ENCODE measurements around the gene DEFB116.
"Not testable (repeated sequence)": the region's sequence is repeated elsewhere in the genome, so short reads cannot be mapped to it uniquely, and the experiment has no call there.

Gene DEFB116

DNA sequence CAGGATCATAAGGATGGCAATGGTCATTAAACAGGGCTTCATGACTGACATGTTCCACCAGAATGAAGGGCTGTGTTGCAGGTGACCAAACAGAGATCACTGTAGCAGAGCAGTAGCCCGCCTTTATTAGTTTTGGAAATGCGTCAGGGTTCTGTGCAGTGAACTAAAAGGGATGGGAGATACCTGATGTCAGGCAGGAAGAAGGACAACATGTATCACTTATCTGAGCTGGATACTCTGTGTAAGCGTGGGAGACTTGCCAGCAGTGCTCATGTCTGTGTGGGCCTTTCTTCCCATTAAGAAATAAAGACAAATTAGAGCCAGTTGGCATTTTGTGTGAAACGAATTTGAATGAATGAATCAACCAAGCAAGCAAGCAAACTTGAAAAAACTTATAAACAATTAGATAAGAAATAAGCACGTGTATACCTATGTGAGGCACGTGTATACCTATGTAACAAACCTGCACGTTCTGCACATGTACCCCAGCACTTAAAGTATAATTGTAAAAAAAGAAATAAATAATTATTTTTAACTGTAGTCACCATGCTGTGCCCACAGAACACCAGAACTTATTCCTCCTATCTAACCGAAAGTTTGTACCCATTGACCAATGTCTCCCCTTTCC, at the start of gene DEFB116:
DEFB116 (minus strand) TSS at position 51 of the 628 bp plus-strand sequence; CDS start at position 51, 0 bp downstream.
- no peak for DNase-seq (ENCODE audit: low read depth in 2 of 2)

DNA sequence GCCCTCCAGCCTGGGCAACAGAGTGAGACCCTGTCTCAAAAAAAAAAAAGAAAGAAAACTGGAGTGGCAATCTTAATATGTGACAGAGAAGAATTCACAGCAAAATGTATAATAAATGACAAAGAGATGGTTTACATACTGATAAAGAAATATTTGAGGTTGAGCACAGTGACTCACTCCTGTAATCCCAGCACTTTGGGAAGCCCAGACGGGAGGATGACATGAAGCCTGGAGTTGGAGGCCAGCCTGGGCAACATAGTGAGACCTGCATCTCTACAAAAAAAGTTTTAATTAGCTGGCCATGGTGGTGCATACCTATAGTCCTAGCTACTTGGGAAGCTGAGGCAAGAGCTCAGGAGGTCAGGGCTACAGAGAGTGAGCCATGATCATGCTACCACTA, 47.6 kb upstream of the DEFB116 start:
- no peak for DNase-seq (ENCODE audit: low read depth in 2 of 2)

DNA sequence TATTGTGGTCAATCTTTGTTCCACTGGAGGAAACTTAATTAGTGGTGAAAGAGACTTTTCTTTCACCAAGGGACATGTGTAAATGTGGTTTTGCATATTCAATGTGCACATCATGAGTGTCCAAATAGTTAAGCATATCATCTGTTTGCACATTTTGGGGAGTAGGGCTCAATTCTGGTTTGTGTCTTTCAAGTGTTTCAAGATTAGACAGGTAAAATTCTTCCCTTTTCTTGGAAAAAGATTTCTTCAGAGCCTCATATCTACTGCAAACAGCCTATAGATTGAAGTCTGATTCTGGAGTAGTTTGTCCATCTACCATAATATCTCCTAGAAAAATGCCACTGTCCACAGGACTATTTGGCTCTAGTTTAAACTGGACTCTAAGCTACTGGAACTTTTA, 33.1 kb upstream of the DEFB116 start:
- no peak for DNase-seq (ENCODE audit: low read depth in 2 of 2)

- no peak for DNase-seq (ENCODE audit: low read depth in 2 of 2)
These were observed 22.5 kb upstream of the DEFB116 start for GRCh38 chr20:31330893-31331292.

DNA sequence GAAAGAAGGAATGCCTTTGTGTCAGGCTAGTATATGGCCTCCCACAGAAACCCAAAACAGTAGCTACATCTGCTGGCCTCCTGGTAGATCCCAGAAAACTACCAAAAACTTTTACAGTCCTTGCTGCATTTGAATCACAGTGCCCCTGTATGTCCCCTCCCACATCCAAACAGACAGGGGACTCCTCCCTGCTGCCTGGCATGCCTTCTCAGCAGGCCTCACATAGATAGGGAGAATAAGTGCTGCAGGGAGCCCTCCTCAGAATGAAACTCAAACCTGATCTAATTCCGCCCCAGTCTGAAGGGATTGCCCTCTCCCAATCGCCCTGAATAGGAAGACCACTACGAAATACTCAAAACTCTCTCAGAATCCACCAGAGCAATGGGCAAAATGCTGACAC, 14.1 kb upstream of the DEFB116 start:
- DNase-seq (ENCODE audit: low read depth in 2 of 2) = no peak

GRCh38 chr20:31284964-31285363, 23.4 kb downstream of the DEFB116 start:
- not testable (repeated sequence) for DNase-seq (ENCODE audit: low read depth in 2 of 2)

GRCh38 chr20:31278178-31278577, 30.2 kb downstream of the DEFB116 start:
- DNase-seq (ENCODE audit: low read depth in 2 of 2) = no peak

DNA sequence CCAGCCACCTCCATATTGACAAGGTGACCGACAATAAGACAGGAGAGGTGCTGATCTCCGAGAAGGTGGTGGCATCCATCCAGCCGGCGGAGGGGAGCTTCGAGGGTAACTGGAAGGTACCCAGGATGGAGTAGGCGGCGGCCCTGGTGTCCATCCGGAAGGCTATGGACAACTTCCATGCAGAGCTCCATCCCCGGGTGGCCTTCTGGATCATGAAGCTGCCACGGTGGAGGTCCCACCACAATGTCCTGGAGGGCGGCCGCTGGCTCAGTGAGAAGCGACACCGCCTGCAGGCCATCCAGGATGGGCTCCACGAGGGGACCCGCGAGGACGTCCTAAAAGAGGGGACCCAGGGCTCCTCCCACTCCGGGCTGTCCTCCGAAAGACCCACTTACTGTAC, 33.9 kb downstream of the DEFB116 start:
- no peak for DNase-seq (ENCODE audit: low read depth in 2 of 2)

GRCh38 chr20:31260326-31260932, 48.0 kb downstream of the DEFB116 start:
- DNase-seq (ENCODE audit: low read depth in 2 of 2) = no peak

GRCh38 chr20:31257364-31257763, 51.0 kb downstream of the DEFB116 start, which contains the start of gene DEFB115:
Gene DEFB115, plus strand, starts transcription at chr20:31257664. Its CDS starts 0 bp downstream, at chr20:31257664.
- no peak for DNase-seq (ENCODE audit: low read depth in 2 of 2)

DNA sequence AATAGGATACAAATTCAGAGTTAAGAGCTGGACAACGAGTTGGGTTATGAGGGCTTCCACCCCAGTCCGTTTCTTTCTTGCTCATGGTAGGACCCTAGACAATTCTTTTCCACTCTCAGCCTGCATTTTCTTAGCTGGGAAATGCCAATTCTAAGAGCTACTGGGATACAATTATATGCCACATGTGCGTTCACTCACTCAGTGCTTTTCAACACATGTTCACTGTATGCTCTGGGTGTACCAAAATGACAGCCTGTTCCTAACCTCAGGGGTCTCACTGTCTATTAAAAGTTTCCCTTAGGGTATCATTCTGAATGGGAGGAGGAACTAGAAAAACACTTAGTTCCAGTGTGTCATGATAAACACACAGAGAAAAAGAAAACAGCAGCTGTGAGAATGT, 51.4 kb downstream of the DEFB116 start:
- DNase-seq (ENCODE audit: low read depth in 2 of 2) = no peak

All from stimulated activated CD8-positive, alpha-beta memory T cell treated with anti-CD3 and anti-CD28 coated beads, Interleukin-2, amount 100 ng/mL, for 1 hour (primary cell).